Measurements from ENCODE around the gene MACF1.

DNA sequence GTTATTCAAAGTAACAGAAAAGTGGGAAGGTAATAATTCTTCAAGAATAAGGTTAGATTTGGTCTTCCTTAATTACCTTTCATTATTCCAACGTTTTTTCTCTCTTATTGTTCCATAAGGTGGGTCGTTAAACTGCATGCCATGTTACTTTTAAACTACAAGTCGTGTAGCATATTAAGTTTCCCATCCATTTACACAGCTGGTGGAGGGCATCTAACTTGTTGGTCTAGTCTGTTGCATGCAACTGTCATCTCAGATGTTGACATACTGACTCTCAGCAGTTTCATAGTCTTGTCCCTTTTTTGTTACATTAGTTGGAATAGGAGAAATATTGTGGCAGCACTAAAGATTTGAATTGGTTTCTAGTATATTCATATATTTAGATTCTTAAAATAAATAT, 232.3 kb downstream of the MACF1 start:
- TF ChIP-seq, protein P1, sequence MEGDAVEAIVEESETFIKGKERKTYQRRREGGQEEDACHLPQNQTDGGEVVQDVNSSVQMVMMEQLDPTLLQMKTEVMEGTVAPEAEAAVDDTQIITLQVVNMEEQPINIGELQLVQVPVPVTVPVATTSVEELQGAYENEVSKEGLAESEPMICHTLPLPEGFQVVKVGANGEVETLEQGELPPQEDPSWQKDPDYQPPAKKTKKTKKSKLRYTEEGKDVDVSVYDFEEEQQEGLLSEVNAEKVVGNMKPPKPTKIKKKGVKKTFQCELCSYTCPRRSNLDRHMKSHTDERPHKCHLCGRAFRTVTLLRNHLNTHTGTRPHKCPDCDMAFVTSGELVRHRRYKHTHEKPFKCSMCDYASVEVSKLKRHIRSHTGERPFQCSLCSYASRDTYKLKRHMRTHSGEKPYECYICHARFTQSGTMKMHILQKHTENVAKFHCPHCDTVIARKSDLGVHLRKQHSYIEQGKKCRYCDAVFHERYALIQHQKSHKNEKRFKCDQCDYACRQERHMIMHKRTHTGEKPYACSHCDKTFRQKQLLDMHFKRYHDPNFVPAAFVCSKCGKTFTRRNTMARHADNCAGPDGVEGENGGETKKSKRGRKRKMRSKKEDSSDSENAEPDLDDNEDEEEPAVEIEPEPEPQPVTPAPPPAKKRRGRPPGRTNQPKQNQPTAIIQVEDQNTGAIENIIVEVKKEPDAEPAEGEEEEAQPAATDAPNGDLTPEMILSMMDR (IDR thresholded peaks at IDR 0.05), result no peak
- TF ChIP-seq POLR2A (IDR thresholded peaks at IDR 0.05), result no peak
